OCI-LY1 (cell line): ENCODE results near the gene SRP9.

ENCODE experiments used
- H2AFZ ChIP-seq: fragments of 200-600 bp; sonication (generic), shearing (Covaris generic); 2 replicates; pipeline ENCODE4 v1.6.0; 2014; ENCODE audit warnings: antibody characterized with exemption, mild to moderate bottlenecking, low read length
- H3F3A ChIP-seq: fragments of 200-600 bp; sonication (generic), shearing (Covaris generic); 2 replicates; pipeline ENCODE4 v1.6.0; 2014; ENCODE audit warnings: mild to moderate bottlenecking, antibody characterized with exemption, low read length, moderate library complexity; ENCODE audit not compliant: insufficient read depth
- H3K27ac ChIP-seq: fragments of 200-600 bp; sonication (generic); 2 replicates; pipeline ENCODE4 v1.5.1; 2014; ENCODE audit warnings: low read length, mixed run types, mild to moderate bottlenecking, low read depth; ENCODE audit not compliant: poor library complexity, severe bottlenecking
- H3K27me3 ChIP-seq: fragments of 200-600 bp; sonication (generic); 2 replicates; pipeline ENCODE4 v1.6.0; 2014; ENCODE audit warnings: antibody characterized with exemption, mild to moderate bottlenecking, low read length, moderate library complexity; ENCODE audit not compliant: insufficient read depth
- H3K36me3 ChIP-seq: fragments of 200-600 bp; sonication (generic); 2 replicates; pipeline ENCODE4 v1.6.1; 2014; ENCODE audit warnings: mild to moderate bottlenecking, antibody characterized with exemption, low read length, moderate library complexity, mixed read lengths; ENCODE audit not compliant: insufficient read depth
- H3K4me1 ChIP-seq: fragments of 200-600 bp; sonication (generic); 2 replicates; pipeline ENCODE4 v1.5.1; 2014; ENCODE audit warnings: mild to moderate bottlenecking, low read length, moderate library complexity; ENCODE audit not compliant: insufficient read depth, severe bottlenecking
- H3K4me2 ChIP-seq: fragments of 200-600 bp; sonication (generic), shearing (Covaris generic); 2 replicates; pipeline ENCODE4 v1.6.1; 2014; ENCODE audit warnings: low read length
- H3K4me3 ChIP-seq: fragments of 200-600 bp; sonication (generic); 2 replicates; pipeline ENCODE4 v1.5.1; 2014; ENCODE audit warnings: low read length, low read depth, mild to moderate bottlenecking, mixed read lengths; ENCODE audit not compliant: poor library complexity, severe bottlenecking
- H3K79me2 ChIP-seq: fragments of 200-600 bp; shearing (Covaris generic); 2 replicates; pipeline ENCODE4 v1.6.1; 2016; ENCODE audit warnings: mixed run types, low read length, mixed read lengths; ENCODE audit not compliant: insufficient read depth
- H3K9ac ChIP-seq: fragments of 200-600 bp; sonication (generic), shearing (Covaris generic); 2 replicates; pipeline ENCODE4 v1.6.1; 2014; ENCODE audit warnings: mild to moderate bottlenecking, low read length, mixed read lengths
- H3K9me2 ChIP-seq: fragments of 200-600 bp; sonication (generic), shearing (Covaris generic); 2 replicates; pipeline ENCODE4 v1.6.1; 2014; ENCODE audit warnings: low read depth, mild to moderate bottlenecking, low read length, mixed read lengths
- H3K9me3 ChIP-seq: fragments of 200-600 bp; shearing (Covaris generic); 2 replicates; pipeline ENCODE4 v1.6.1; 2014; ENCODE audit warnings: low read length, mixed read lengths
- H4K20me1 ChIP-seq: fragments of 200-600 bp; sonication (generic), shearing (Covaris generic); 2 replicates; pipeline ENCODE4 v1.6.0; 2016; ENCODE audit warnings: mild to moderate bottlenecking, low read length; ENCODE audit not compliant: insufficient read depth
- EZH2 ChIP-seq: fragments of 200-600 bp; sonication (generic), shearing (Covaris generic); IDR thresholded peaks from 2 replicates; pipeline ENCODE4 v1.8.0; 2017; ENCODE audit warnings: borderline replicate concordance, mixed run types, mild to moderate bottlenecking, antibody characterized with exemption, low read length, moderate library complexity, mixed read lengths
- TF ChIP-seq, protein P1 (sequence below): fragments of 200-600 bp; sonication (generic), shearing (Covaris generic); IDR thresholded peaks from 2 replicates; pipeline ENCODE4 v1.5.1; 2017; ENCODE audit warnings: mild to moderate bottlenecking, antibody characterized with exemption, low read length, moderate library complexity, mixed read lengths

Gene SRP9

DNA sequence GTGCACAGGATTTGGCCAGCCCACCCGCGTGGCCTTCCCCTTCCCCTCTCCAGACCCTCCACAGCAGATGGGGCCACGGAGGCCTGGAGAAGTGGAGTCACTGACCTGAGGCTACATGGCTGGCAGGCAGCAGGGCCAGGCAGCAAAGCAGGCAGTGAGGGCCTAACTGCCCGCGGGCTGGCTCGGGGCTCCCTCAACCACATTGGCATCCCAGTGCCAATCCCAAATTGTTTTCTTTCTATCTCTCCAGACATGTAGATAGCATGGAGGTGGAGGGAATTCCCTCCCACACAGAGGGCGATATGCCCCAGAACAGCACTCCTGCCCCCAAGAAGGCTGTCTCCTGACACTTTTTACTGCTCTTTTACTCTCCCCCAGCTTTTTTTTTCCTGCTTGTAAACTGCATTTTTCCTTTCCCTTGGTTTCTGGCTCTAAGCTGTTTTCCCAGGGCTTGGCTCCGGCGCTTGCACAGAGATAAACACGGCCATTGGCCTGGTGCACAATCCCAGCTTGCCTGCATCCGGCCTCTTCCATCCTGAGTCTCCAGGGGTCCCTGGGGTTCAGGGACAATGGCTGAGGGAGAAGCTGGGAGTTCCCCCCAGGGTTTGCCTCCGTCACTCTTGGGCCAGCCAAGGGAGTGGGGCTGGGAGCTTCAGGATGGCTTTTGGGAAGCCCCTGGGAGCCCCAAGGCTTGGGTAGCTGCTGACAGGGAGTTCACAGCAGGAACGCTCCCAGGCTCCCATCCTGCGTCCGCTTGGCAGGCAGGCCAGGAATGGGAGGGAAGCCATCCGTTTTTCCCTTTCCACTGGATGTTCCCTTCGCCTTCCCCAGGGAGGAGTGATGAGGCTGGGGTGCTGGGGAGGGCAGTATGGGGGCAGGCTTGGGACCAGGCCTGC is 39.3 kb downstream of the SRP9 start:
- H3F3A ChIP-seq: no peaks in the 10 kb centered on the region
- no peaks in the 10 kb centered on the region for H3K79me2 ChIP-seq
- H3K4me2 ChIP-seq: no peak overlapping the region
- no peaks in the 10 kb centered on the region for H3K9me3 ChIP-seq
- H3K27ac ChIP-seq: no peak overlapping the region
- H3K4me1 ChIP-seq: no peaks in the 10 kb centered on the region
- H3K9me2 ChIP-seq: no peaks in the 10 kb centered on the region
- H3K36me3 ChIP-seq: no peaks in the 10 kb centered on the region
- TF ChIP-seq, protein P1, sequence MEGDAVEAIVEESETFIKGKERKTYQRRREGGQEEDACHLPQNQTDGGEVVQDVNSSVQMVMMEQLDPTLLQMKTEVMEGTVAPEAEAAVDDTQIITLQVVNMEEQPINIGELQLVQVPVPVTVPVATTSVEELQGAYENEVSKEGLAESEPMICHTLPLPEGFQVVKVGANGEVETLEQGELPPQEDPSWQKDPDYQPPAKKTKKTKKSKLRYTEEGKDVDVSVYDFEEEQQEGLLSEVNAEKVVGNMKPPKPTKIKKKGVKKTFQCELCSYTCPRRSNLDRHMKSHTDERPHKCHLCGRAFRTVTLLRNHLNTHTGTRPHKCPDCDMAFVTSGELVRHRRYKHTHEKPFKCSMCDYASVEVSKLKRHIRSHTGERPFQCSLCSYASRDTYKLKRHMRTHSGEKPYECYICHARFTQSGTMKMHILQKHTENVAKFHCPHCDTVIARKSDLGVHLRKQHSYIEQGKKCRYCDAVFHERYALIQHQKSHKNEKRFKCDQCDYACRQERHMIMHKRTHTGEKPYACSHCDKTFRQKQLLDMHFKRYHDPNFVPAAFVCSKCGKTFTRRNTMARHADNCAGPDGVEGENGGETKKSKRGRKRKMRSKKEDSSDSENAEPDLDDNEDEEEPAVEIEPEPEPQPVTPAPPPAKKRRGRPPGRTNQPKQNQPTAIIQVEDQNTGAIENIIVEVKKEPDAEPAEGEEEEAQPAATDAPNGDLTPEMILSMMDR: no peak
- no peak for TF ChIP-seq EZH2
- H3K4me3 ChIP-seq: no peak overlapping the region
- H2AFZ ChIP-seq: no peak overlapping the region
- no peak overlapping the region for H3K9ac ChIP-seq
- no peaks in the 10 kb centered on the region for H4K20me1 ChIP-seq
- H3K27me3 ChIP-seq: no peaks in the 10 kb centered on the region

GRCh38 chr1:225817611-225818061 is 40.0 kb downstream of the SRP9 start:
- no peak overlapping the region for H3K27ac ChIP-seq
- no peaks in the 10 kb centered on the region for H3K9me2 ChIP-seq
- H3K9ac ChIP-seq: no peak overlapping the region
- H3K9me3 ChIP-seq: no peaks in the 10 kb centered on the region
- no peak overlapping the region for H3K4me2 ChIP-seq
- no peak for TF ChIP-seq EZH2
- TF ChIP-seq, protein P1: no peak
- H3K4me1 ChIP-seq: no peaks in the 10 kb centered on the region
- H3K4me3 ChIP-seq: no peak overlapping the region
- H4K20me1 ChIP-seq: no peaks in the 10 kb centered on the region
- no peaks in the 10 kb centered on the region for H3K79me2 ChIP-seq
- no peaks in the 10 kb centered on the region for H3K36me3 ChIP-seq
- H3F3A ChIP-seq: no peaks in the 10 kb centered on the region
- no peak overlapping the region for H2AFZ ChIP-seq
- H3K27me3 ChIP-seq: no peaks in the 10 kb centered on the region

DNA sequence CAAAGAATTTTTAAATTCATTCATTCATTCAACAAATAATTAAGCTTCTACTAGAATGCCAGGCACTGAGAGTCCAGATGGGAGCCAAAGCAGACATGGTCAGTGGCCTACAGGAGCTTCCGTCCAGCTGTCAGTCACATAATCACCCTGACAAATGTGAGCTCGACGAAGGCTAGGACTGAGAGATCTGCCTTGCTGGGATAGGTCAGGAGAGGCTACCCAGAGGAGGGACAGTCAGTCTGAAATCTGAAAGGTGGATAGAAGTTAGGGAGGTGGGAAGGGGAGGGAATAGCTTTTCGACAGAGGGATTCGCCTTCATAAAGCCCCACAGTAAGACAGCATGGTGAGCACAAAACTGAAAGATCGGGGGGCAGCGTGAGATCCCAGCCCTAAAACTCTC is 40.6 kb downstream of the SRP9 start:
- no peak overlapping the region for H3K4me3 ChIP-seq
- H3K79me2 ChIP-seq: no peaks in the 10 kb centered on the region
- H3K9me3 ChIP-seq: no peaks in the 10 kb centered on the region
- TF ChIP-seq, protein P1: no peak
- no peak for TF ChIP-seq EZH2
- H3K36me3 ChIP-seq: no peaks in the 10 kb centered on the region
- no peak overlapping the region for H3K4me2 ChIP-seq
- H3F3A ChIP-seq: no peaks in the 10 kb centered on the region
- no peak overlapping the region for H3K27ac ChIP-seq
- no peaks in the 10 kb centered on the region for H4K20me1 ChIP-seq
- H2AFZ ChIP-seq: no peak overlapping the region
- H3K4me1 ChIP-seq: no peaks in the 10 kb centered on the region
- H3K27me3 ChIP-seq: no peaks in the 10 kb centered on the region
- H3K9ac ChIP-seq: no peak overlapping the region
- no peaks in the 10 kb centered on the region for H3K9me2 ChIP-seq
